B cell (primary cell): Measurements from ENCODE around the gene CEACAM21. TPM values are rescaled to one million over a fixed set of nuclear protein-coding genes. Genes with fewer than 3 reads are reported as not detected.
A peak's percentile ranks its signal among the peaks of the same experiment; 100 is the strongest.

Experiments
- ATAC-seq: fragments of 200-7000 bp; cut with Tn5 transposase; one replicate; pipeline ENCODE4 v1.10.0; 2021; ENCODE audit warnings: low read depth, mild to moderate bottlenecking, moderate number of reproducible peaks, moderate library complexity
- CTCF ChIA-PET: fragments of 350-600 bp; sonication (Branson Sonifier 250); formaldehyde crosslinking; loops from one replicate; lab custom pipeline; 2021; ENCODE audit warnings: antibody characterized with exemption, inconsistent platforms; lab: Charles Lee
- POLR2A ChIA-PET: fragments of 350-600 bp; sonication (Branson Sonifier 250); formaldehyde crosslinking; loops from one replicate; lab custom pipeline; 2021; ENCODE audit warnings: antibody characterized with exemption; lab: Charles Lee
- DNase-seq: peaks from one replicate; pipeline ENCODE4 v3.0.0; 2013
- H2AFZ ChIP-seq: 2 replicates; pipeline ENCODE4 v1.6.1; 2012; ENCODE audit warnings: mild to moderate bottlenecking, low read depth, low read length; ENCODE audit not compliant: insufficient read depth, poor library complexity, severe bottlenecking
- H3K27ac ChIP-seq, 2 donors: 1 replicate in 1 of 2; 2 replicates in 1 of 2; pipeline ENCODE4 v1.5.1; 2012 to 2013; ENCODE audit warnings: low read length in 2 of 2, mild to moderate bottlenecking in 2 of 2, moderate library complexity in 1 of 2
- H3K27me3 ChIP-seq, 4 experiments: fragments of 200-600 bp in 1 of 4; sonication (generic) in 1 of 4; replicated peaks in 1 of 4; 1 replicate in 2 of 4; 2 replicates in 2 of 4; pipeline versions ENCODE4 v1.6.1 to v1.7.0; 2013 to 2016; ENCODE audit warnings: low read length in 3 of 4, mild to moderate bottlenecking in 2 of 4, mixed read lengths in 1 of 4, moderate library complexity in 1 of 4; ENCODE audit not compliant: insufficient read depth in 4 of 4, control insufficient read depth in 3 of 4; ENCODE audit errors: control extremely low read depth in 1 of 4
- H3K36me3 ChIP-seq, 2 experiments: replicated peaks in 1 of 2; 1 replicate in 1 of 2; 2 replicates in 1 of 2; pipeline versions ENCODE4 v1.6.1 to v1.7.1; 2013; ENCODE audit warnings: low read length in 1 of 2; ENCODE audit not compliant: insufficient read depth in 2 of 2, control insufficient read depth in 1 of 2; ENCODE audit errors: control extremely low read depth in 1 of 2, extremely low read depth in 1 of 2
- H3K4me1 ChIP-seq, 2 donors: fragments of 200-600 bp in 1 of 2; sonication (generic) in 1 of 2; 1 replicate in 1 of 2; 2 replicates in 1 of 2; pipeline versions ENCODE4 v1.5.1 to v1.6.1; 2013 to 2017; ENCODE audit warnings: low read length in 2 of 2; ENCODE audit not compliant: control insufficient read depth in 2 of 2, insufficient read depth in 2 of 2
- H3K4me2 ChIP-seq: replicated peaks from 2 replicates; pipeline ENCODE3; 2012; ENCODE audit warnings: mild to moderate bottlenecking, low read depth, low read length; ENCODE audit not compliant: poor library complexity, severe bottlenecking
- H3K4me3 ChIP-seq, 5 experiments: fragments of 200-600 bp in 1 of 5; sonication (generic) in 1 of 5; 1 replicate in 3 of 5; 2 replicates in 2 of 5; pipeline versions ENCODE4 v1.5.1 to v1.7.0; 2011 to 2016; ENCODE audit warnings: low read length in 4 of 5, mild to moderate bottlenecking in 4 of 5, low read depth in 2 of 5, control low read depth in 1 of 5, moderate library complexity in 1 of 5; ENCODE audit not compliant: insufficient read depth in 1 of 5; ENCODE audit errors: control extremely low read depth in 1 of 5, extremely low read depth in 1 of 5
- H3K79me2 ChIP-seq: fragments of 200-600 bp; sonication (generic); one replicate; pipeline ENCODE4 v1.6.0; 2016; ENCODE audit warnings: low read length; ENCODE audit not compliant: control insufficient read depth, insufficient read depth
- H3K9ac ChIP-seq: fragments of 200-600 bp; sonication (generic); 2 replicates; pipeline ENCODE4 v1.6.1; 2017; ENCODE audit warnings: mild to moderate bottlenecking, low read length, moderate library complexity
- H3K9me3 ChIP-seq, 3 donors: one replicate each; pipeline versions ENCODE4 v1.6.1 to v1.7.1; 2013; ENCODE audit warnings: low read length in 2 of 3; ENCODE audit not compliant: control insufficient read depth in 2 of 3, insufficient read depth in 1 of 3; ENCODE audit errors: control extremely low read depth in 1 of 3
- H4K20me1 ChIP-seq: 2 replicates; pipeline ENCODE4 v1.6.0; 2012; ENCODE audit warnings: mild to moderate bottlenecking, low read length; ENCODE audit not compliant: insufficient read depth, control insufficient read depth, poor library complexity, severe bottlenecking
- H3K27ac Mint-ChIP-seq: one replicate; pipeline ENCODE4 v1.8.0; 2021; ENCODE audit warnings: mixed read lengths
- H3K27me3 Mint-ChIP-seq: one replicate; pipeline ENCODE4 v1.8.0; 2021; ENCODE audit warnings: mixed read lengths
- H3K4me1 Mint-ChIP-seq: one replicate; pipeline ENCODE4 v1.8.0; 2021; ENCODE audit warnings: mixed read lengths
- H3K4me3 Mint-ChIP-seq: one replicate; pipeline ENCODE4 v1.8.0; 2021; ENCODE audit warnings: mixed read lengths
- H3K9me3 Mint-ChIP-seq: one replicate; pipeline ENCODE4 v1.8.0; 2022; ENCODE audit warnings: mixed read lengths; ENCODE audit not compliant: insufficient read depth
- CTCF ChIP-seq: fragments of 200-600 bp; IDR thresholded peaks from one replicate; pipeline ENCODE4 v1.8.0; 2022; ENCODE audit warnings: antibody characterized with exemption, mild to moderate bottlenecking
- EZH2 ChIP-seq: IDR thresholded peaks from 2 replicates; pipeline ENCODE4 v1.6.1; 2012; ENCODE audit warnings: borderline replicate concordance, low read depth, mild to moderate bottlenecking, moderate library complexity, low read length; ENCODE audit not compliant: insufficient read depth, poor library complexity, severe bottlenecking
- WGBS: methylation state at CpG from one replicate; pipeline ENCODE4 v1.1.5; 2013; ENCODE audit warnings: missing lambda C conversion rate; ENCODE audit not compliant: insufficient coverage; 5-methylcytosine and 5-hydroxymethylcytosine counted together
- intact Hi-C: fragments of 100-400 bp; cut with micrococcal nuclease; formaldehyde crosslinking; loops from one replicate; pipeline ENCODE4 v1.10.0; 2022
- polyA plus RNA-seq: library from polyadenylated mRNA; depleted of rRNA; stranded (reverse); fragments of >200 nt; gene quantifications from 2 replicates; pipeline ENCODE4 v1.2.3, GENCODE V29; 2012
- total RNA-seq, 2 donors: library from RNA; stranded (reverse); fragments of 120-200 nt in 1 of 2; gene quantifications; 1 replicate in 1 of 2; 2 replicates in 1 of 2; pipeline versions ENCODE4 v1.2.3 to v1.2.4, GENCODE V29; 2013 to 2022

Gene CEACAM21
- total and polyA plus RNA-seq, 2 donors (not counting 1 experiment from before 2014, with no cell fraction given): 18.9 to 27.3 TPM

- Mint-ChIP-seq H3K4me3 (peak overlapping the region; percentile 80), H3K27ac (peak overlapping the region; percentile 88), H3K9me3 (peaks cover 12% of the 10 kb centered on the region), H3K4me1 (peaks cover 83% of the 10 kb centered on the region), H3K27me3 (no peaks in the 10 kb centered on the region)
- ATAC-seq (peak; percentile 79), DNase-seq (peak; percentile 92)
- peak overlapping the region; percentile 72 to 83 for H3K27ac ChIP-seq
- peak overlapping the region; percentile 8 for H2AFZ ChIP-seq
- peak overlapping the region; percentile 75 for H3K4me2 ChIP-seq
- H3K27me3 ChIP-seq: no peaks in the 10 kb centered on the region
- intact Hi-C loops: loop anchor here (1.0 to 5.0 kb wide), 2 partner anchors 10 to 269 kb away; partner anchors contain the start of gene HNRNPUL1
- H3K36me3 ChIP-seq: no peaks in the 10 kb centered on the region
- 2% methylated on average over 7 of the region's 13 CpGs for WGBS
- peaks cover 2 to 33% (median 19%) of the 10 kb centered on the region in 3 donors for H3K9me3 ChIP-seq
- ChIA-PET POLR2A (interaction anchor here (0.9 to 3.8 kb wide), 9 partner anchors 10 to 92 kb away, joined by 3 to 9 read pairs (median 4); partner anchors contain the start of gene DMAC2), CTCF (interaction anchor here (0.7 to 12.0 kb wide), 13 partner anchors 10 to 329 kb away, joined by 3 to 163 read pairs (median 6); no protein-coding TSS in a partner anchor)
- no peak for TF ChIP-seq CTCF
- TF ChIP-seq EZH2: no peak
- no peaks in the 10 kb centered on the region for H4K20me1 ChIP-seq
- peak overlapping the region; percentile 37 to 67 (median 52) for H3K4me3 ChIP-seq
- H3K79me2 ChIP-seq: peaks cover 19% of the 10 kb centered on the region
- H3K9ac ChIP-seq: peak overlapping the region; percentile 66
- H3K4me1 ChIP-seq: peaks cover 64 to 78% of the 10 kb centered on the region in 2 donors
These were observed 44.3 kb upstream of the CEACAM21 start for GRCh38 chr19:41531438-41532311.
